Mesenchymal stem cell (in vitro differentiated cells and primary cell): Measurements from ENCODE around the gene RNF7.

Experiments
- DNase-seq: peaks from one replicate; pipeline ENCODE4 v3.0.0-alpha.2; 2013
- H2AFZ ChIP-seq: one replicate; pipeline ENCODE4 v1.6.1; 2013; ENCODE audit warnings: low read depth, mild to moderate bottlenecking, control low read depth, inconsistent platforms, low read length, moderate library complexity
- H2AK5ac ChIP-seq: 2 replicates; pipeline ENCODE4 v1.6.1; 2013; ENCODE audit warnings: low read length, moderate library complexity, mild to moderate bottlenecking, inconsistent platforms; ENCODE audit not compliant: severe bottlenecking
- H2BK120ac ChIP-seq: one replicate; pipeline ENCODE4 v1.6.1; 2013; ENCODE audit warnings: low read depth, mild to moderate bottlenecking, inconsistent platforms, low read length, moderate library complexity
- H2BK12ac ChIP-seq, 2 experiments: one replicate each; pipeline ENCODE4 v1.6.1; 2013; ENCODE audit warnings: inconsistent platforms in 2 of 2, low read length in 2 of 2, mild to moderate bottlenecking in 2 of 2, moderate library complexity in 2 of 2, control low read depth in 1 of 2
- H2BK15ac ChIP-seq: one replicate; pipeline ENCODE4 v1.6.1; 2013; ENCODE audit warnings: mild to moderate bottlenecking, low read depth, inconsistent platforms; ENCODE audit not compliant: poor library complexity, severe bottlenecking
- H2BK5ac ChIP-seq: 2 replicates; pipeline ENCODE4 v1.6.1; 2013; ENCODE audit warnings: low read depth, mild to moderate bottlenecking, low read length, control low read depth, inconsistent platforms; ENCODE audit not compliant: poor library complexity, severe bottlenecking
- H3K14ac ChIP-seq, 2 experiments: one replicate each; pipeline ENCODE4 v1.6.1; 2013; ENCODE audit warnings: inconsistent platforms in 2 of 2, low read length in 2 of 2, control low read depth in 1 of 2, mild to moderate bottlenecking in 1 of 2, moderate library complexity in 1 of 2
- H3K18ac ChIP-seq, 2 experiments: one replicate each; pipeline ENCODE4 v1.6.1; 2013; ENCODE audit warnings: inconsistent platforms in 2 of 2, low read length in 2 of 2, control low read depth in 1 of 2, low read depth in 1 of 2, mild to moderate bottlenecking in 1 of 2
- H3K23ac ChIP-seq, 2 experiments: one replicate each; pipeline ENCODE4 v1.6.1; 2013; ENCODE audit warnings: inconsistent platforms in 2 of 2, low read length in 2 of 2, mild to moderate bottlenecking in 2 of 2, moderate library complexity in 2 of 2, control low read depth in 1 of 2
- H3K27ac ChIP-seq: 2 replicates; pipeline ENCODE4 v1.5.1; 2013; ENCODE audit warnings: mild to moderate bottlenecking, moderate library complexity, low read length, control low read depth, inconsistent platforms; ENCODE audit not compliant: poor library complexity, severe bottlenecking
- H3K27me3 ChIP-seq, 2 experiments: 2 replicates each; pipeline versions ENCODE4 v1.6.1 to v1.7.0; 2013; ENCODE audit warnings: low read length in 2 of 2, mild to moderate bottlenecking in 2 of 2, moderate library complexity in 2 of 2, control low read depth in 1 of 2, inconsistent platforms in 1 of 2; ENCODE audit not compliant: control insufficient read depth in 1 of 2, insufficient read depth in 1 of 2
- H3K36me3 ChIP-seq, 2 experiments: 2 replicates each; pipeline versions ENCODE4 v1.6.1 to v1.7.0; 2013; ENCODE audit warnings: low read length in 2 of 2, control low read depth in 1 of 2, inconsistent platforms in 1 of 2, low read depth in 1 of 2, mild to moderate bottlenecking in 1 of 2; ENCODE audit not compliant: insufficient read depth in 2 of 2, control insufficient read depth in 1 of 2
- H3K4ac ChIP-seq, 2 experiments: one replicate each; pipeline ENCODE4 v1.6.1; 2013; ENCODE audit warnings: inconsistent platforms in 2 of 2, low read length in 2 of 2, mild to moderate bottlenecking in 2 of 2, moderate library complexity in 2 of 2, control low read depth in 1 of 2, low read depth in 1 of 2
- H3K4me1 ChIP-seq: 2 replicates; pipeline ENCODE4 v1.6.1; 2013; ENCODE audit warnings: low read depth, low read length, control low read depth; ENCODE audit not compliant: control insufficient read depth, insufficient read depth
- H3K4me2 ChIP-seq: 2 replicates; pipeline ENCODE4 v1.6.1; 2013; ENCODE audit warnings: low read length, mild to moderate bottlenecking, inconsistent platforms; ENCODE audit not compliant: poor library complexity, severe bottlenecking
- H3K4me3 ChIP-seq, 2 experiments: 2 replicates each; pipeline versions ENCODE4 v1.5.1 to v1.7.0; 2013; ENCODE audit warnings: low read length in 2 of 2, mild to moderate bottlenecking in 2 of 2, control low read depth in 1 of 2, low read depth in 1 of 2; ENCODE audit not compliant: insufficient read depth in 1 of 2
- H3K79me1 ChIP-seq: replicated peaks from 2 replicates; pipeline ENCODE4 v1.6.1; 2013; ENCODE audit warnings: mild to moderate bottlenecking, control low read depth, low read length, inconsistent platforms; ENCODE audit not compliant: poor library complexity, severe bottlenecking
- H3K9ac ChIP-seq: 2 replicates; pipeline ENCODE4 v1.7.0; 2013; ENCODE audit warnings: mild to moderate bottlenecking, low read length, moderate library complexity
- H3K9me3 ChIP-seq: 2 replicates; pipeline ENCODE4 v1.7.0; 2013; ENCODE audit warnings: mild to moderate bottlenecking, low read length; ENCODE audit not compliant: control insufficient read depth
- H4K8ac ChIP-seq: one replicate; pipeline ENCODE4 v1.6.1; 2013; ENCODE audit warnings: inconsistent platforms, mild to moderate bottlenecking, low read length, moderate library complexity
- H4K91ac ChIP-seq: one replicate; pipeline ENCODE4 v1.6.1; 2013; ENCODE audit warnings: mild to moderate bottlenecking, low read length, inconsistent platforms
- WGBS: methylation state at CpG from one replicate; pipeline ENCODE4 v1.1.7; 2013; ENCODE audit warnings: mixed read lengths; 5-methylcytosine and 5-hydroxymethylcytosine counted together

RNF7 gene

DNA sequence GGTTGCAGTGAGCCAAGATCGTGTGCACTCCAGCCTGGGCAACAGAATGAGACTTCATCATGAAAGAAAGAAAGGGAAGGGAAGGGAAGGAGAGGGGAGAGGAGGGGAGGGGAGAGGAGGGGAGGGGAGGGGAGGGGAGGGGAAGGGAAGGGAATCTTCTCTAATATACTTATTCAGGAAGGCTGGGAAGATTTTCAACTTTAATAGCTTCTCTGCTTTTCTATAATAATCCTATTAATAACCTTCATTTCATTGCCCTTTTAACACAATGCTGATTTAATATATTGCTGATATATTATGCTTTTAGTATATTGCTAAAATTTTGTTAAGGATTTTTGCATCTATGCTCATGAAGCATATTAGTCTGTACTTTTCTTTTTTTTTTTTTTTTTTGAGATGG is 23.4 kb upstream of the RNF7 start:
- Histone ChIP-seq H3K27me3 (no peaks in the 10 kb centered on the region), H3K18ac (no peak overlapping the region), H2BK5ac (no peak overlapping the region), H3K14ac (no peak overlapping the region), H4K91ac (no peak overlapping the region), H3K9me3 (no peaks in the 10 kb centered on the region), H2BK15ac (no peak overlapping the region), H2AFZ (no peak overlapping the region), H3K4me2 (no peak overlapping the region), H3K4me1 (no peaks in the 10 kb centered on the region), H3K79me1 (no peaks in the 10 kb centered on the region), H3K4me3 (no peak overlapping the region), H3K9ac (no peak overlapping the region), H3K4ac (no peak overlapping the region), H4K8ac (no peak overlapping the region), H2AK5ac (no peak overlapping the region), H3K36me3 (no peaks in the 10 kb centered on the region), H2BK120ac (no peak overlapping the region), H3K27ac (no peak overlapping the region), H3K23ac (no peak overlapping the region), H2BK12ac (no peak overlapping the region)
- no peak for DNase-seq
- WGBS = 100% methylated on average over 1 of the region's 1 CpG

GRCh38 chr3:141722081-141722480 is 16.0 kb upstream of the RNF7 start:
- Histone ChIP-seq H3K14ac (no peak overlapping the region), H3K36me3 (no peaks in the 10 kb centered on the region), H3K27me3 (no peaks in the 10 kb centered on the region), H3K79me1 (no peaks in the 10 kb centered on the region), H4K8ac (no peak overlapping the region), H4K91ac (no peak overlapping the region), H2BK120ac (no peak overlapping the region), H3K4me2 (no peak overlapping the region), H3K4me3 (no peak overlapping the region), H2BK5ac (no peak overlapping the region), H2AFZ (no peak overlapping the region), H3K9ac (no peak overlapping the region), H3K27ac (no peak overlapping the region), H2BK15ac (no peak overlapping the region), H3K4ac (no peak overlapping the region), H2AK5ac (no peak overlapping the region), H2BK12ac (no peak overlapping the region), H3K9me3 (no peaks in the 10 kb centered on the region), H3K18ac (no peak overlapping the region), H3K23ac (no peak overlapping the region), H3K4me1 (no peaks in the 10 kb centered on the region)
- 100% methylated on average over 1 of the region's 2 CpGs for WGBS
- DNase-seq = no peak

GRCh38 chr3:141722648-141723047 is 15.4 kb upstream of the RNF7 start:
- DNase-seq = no peak
- no peaks in the 10 kb centered on the region for H3K27me3 ChIP-seq
- no peak overlapping the region for H3K9ac ChIP-seq
- no peak overlapping the region for H4K8ac ChIP-seq
- no peak overlapping the region for H3K23ac ChIP-seq
- no peaks in the 10 kb centered on the region for H3K79me1 ChIP-seq
- no peak overlapping the region for H3K4me3 ChIP-seq
- no peak overlapping the region for H3K18ac ChIP-seq
- no peak overlapping the region for H3K4me2 ChIP-seq
- no peak overlapping the region for H2BK15ac ChIP-seq
- WGBS = 85% methylated on average over 1 of the region's 2 CpGs
- no peak overlapping the region for H2AFZ ChIP-seq
- no peaks in the 10 kb centered on the region for H3K4me1 ChIP-seq
- H2BK12ac ChIP-seq = no peak overlapping the region
- H3K14ac ChIP-seq = no peak overlapping the region
- H2AK5ac ChIP-seq = no peak overlapping the region
- no peak overlapping the region for H4K91ac ChIP-seq
- no peak overlapping the region for H3K27ac ChIP-seq
- no peaks in the 10 kb centered on the region for H3K9me3 ChIP-seq
- no peak overlapping the region for H2BK5ac ChIP-seq
- no peaks in the 10 kb centered on the region for H3K36me3 ChIP-seq
- H2BK120ac ChIP-seq = no peak overlapping the region
- H3K4ac ChIP-seq = no peak overlapping the region

- H3K18ac ChIP-seq = no peak overlapping the region
- H2BK15ac ChIP-seq = no peak overlapping the region
- no peak overlapping the region for H3K4me2 ChIP-seq
- no peak overlapping the region for H3K9ac ChIP-seq
- no peak overlapping the region for H2AFZ ChIP-seq
- no peak overlapping the region for H2BK12ac ChIP-seq
- H3K14ac ChIP-seq = no peak overlapping the region
- no peaks in the 10 kb centered on the region for H3K79me1 ChIP-seq
- no peaks in the 10 kb centered on the region for H3K9me3 ChIP-seq
- no peaks in the 10 kb centered on the region for H3K4me1 ChIP-seq
- H2BK120ac ChIP-seq = no peak overlapping the region
- H4K91ac ChIP-seq = no peak overlapping the region
- DNase-seq = no peak
- H3K23ac ChIP-seq = no peak overlapping the region
- peak overlapping the region; percentile 49 for H4K8ac ChIP-seq
- no peak overlapping the region for H3K4ac ChIP-seq
- H3K4me3 ChIP-seq = no peak overlapping the region
- H3K27me3 ChIP-seq = no peaks in the 10 kb centered on the region
- H3K36me3 ChIP-seq = no peaks in the 10 kb centered on the region
- no peak overlapping the region for H2AK5ac ChIP-seq
- H3K27ac ChIP-seq = no peak overlapping the region
- no peak overlapping the region for H2BK5ac ChIP-seq
Measured at GRCh38 chr3:141723255-141723654, 14.8 kb upstream of the RNF7 start.
